Stimulated activated CD4-positive, alpha-beta T cell treated with anti-CD3 and anti-CD28 coated beads, Interleukin-2, amount 100 ng/mL, for 24 hours (primary cell): Measurements from ENCODE around the gene FTCD.

ENCODE experiments used
- DNase-seq, 2 donors: peaks; one replicate each; pipeline ENCODE4 v3.0.0-alpha.2; 2020

Gene FTCD

DNA sequence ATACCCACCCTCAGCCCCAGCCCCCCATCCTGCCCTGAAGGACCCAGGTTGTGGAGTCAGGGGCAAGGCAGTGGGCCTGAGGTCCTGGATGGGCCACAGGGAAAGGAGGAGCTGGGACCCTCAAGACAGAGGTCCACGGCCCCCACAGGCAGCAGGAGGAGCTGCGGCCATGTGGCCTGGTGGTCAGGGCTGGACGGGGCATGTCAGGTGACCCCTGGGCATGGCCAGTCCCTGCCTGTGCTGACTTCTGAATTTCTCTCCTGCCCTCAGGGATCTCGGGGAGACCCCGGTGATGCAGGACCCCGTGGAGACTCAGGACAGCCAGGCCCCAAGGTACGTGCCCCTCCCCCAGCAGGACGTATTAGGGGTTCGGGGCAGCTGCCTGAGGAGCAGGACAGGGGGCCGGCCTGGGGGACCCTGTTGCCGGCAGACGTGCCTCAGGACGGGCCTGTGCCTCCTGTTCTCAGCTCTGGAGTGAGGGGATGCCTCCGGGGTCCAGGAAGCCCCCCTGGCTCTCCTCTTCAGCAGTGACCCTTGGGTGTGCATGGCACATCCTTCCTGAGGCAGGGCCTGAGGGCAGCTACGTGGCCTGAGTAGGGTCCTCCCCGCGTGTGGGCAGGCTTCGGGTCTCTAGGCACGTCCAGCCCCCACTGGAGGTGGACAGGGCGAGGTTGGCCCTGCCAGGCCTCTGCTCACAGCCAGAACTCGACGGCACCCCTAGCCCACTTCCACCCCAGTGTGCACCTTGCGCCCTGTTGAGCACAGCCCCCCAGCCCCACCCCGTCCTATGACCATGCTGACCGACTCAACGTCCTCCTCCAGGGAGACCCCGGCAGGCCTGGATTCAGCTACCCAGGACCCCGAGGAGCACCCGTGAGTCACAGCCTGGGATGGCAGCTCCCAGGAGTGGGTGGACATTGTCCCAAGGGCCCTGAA lies 33.8 kb downstream of the FTCD start:
- DNase-seq, result no peak

DNA sequence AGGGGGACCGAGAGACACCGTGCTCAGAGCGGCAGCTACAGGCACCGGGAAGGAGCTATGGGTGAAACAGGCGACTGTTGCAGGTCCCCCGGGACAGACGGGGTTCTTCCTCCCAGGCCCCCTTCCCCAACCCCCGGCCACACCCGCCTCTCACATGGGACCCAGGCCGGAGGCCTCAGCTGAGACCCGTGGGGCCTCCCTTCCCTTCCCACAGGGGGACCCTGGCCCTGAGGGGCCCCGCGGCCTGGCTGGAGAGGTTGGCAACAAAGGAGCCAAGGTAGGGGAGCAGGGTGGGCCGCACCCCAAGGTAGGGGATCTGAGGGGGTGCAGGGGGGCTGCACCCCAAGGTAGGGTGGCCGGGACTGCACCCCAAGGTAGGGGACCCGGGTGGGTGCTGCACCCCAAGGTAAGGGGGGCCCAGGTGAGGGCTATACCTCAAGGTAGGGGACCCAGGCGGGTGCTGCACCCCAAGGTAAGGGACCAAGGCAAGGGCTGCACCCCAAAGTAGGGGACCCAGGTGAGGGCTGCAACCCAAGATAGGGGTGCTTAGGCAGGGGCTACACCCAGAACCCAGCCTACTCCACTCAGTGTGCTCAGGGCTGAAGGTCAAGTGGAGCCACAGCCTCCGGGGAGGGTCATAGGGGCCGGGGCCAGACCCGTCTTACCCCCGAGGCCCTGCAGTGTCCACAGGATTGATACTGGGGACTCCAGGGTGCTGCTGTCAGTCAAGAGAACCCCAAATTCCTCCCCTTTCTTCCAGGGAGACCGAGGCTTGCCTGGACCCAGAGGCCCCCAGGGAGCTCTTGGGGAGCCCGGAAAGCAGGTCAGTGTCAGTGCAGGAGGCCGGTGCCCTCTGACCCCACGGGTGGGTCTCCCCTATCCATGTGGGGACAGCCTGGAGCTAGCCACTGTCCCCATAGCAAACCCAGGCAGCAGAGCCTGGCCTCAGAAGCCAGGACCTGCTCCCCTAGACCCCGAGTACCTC lies 34.8 kb downstream of the FTCD start:
- no peak for DNase-seq

DNA sequence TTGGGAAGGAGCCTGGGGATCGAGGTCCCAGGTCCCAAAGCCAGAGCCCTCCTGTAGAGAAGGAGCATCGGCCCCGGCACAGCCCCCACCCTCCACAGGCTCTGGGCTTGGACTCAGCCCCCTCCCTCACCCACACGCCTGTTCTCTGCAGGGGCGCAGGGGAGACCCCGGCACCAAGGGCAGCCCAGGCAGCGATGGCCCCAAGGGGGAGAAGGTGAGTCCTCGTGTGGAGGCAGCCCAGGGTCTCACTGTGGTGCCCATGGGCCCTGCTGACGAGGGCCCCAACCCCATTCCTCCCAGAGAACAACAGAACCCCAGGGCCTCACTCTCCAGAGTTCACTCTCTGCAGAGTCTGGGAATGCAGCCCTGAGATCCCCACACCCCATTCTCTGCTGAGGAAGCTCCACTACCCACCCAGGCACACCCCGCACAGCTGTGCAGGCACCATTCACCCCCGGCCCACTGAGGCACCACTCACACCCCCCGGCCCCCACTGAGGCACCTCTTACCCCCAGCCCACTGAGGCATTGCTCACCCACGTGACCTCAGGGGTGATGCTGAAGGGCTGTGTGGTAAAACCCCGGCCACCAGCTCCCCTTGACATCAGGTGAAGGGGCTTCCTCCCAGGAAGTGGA lies 35.6 kb downstream of the FTCD start:
- DNase-seq, result no peak

DNA sequence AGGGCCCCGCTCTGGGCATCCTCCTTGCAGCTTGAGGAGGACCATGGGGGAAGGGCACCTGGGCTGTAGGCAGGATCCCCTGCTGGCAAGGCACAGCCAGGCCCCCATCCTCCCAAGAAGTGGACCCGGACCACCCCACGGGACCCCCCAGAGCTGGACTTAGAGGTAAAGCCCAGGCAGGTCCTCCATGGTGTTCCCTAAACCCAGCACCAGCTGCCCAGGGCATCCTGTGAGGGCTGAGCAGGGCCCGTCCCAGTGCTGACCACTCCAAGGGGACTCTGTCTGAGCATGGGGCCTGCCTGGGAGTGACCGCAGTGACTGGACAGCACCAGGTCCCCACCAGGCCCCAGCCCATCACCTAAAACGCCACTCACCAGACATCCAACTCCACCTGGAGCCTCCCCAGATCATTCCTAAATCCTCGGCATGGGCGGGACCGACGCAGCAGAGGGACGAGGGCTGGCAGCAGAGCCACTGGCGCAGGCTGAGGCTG lies 36.2 kb downstream of the FTCD start:
- no peak for DNase-seq

DNA sequence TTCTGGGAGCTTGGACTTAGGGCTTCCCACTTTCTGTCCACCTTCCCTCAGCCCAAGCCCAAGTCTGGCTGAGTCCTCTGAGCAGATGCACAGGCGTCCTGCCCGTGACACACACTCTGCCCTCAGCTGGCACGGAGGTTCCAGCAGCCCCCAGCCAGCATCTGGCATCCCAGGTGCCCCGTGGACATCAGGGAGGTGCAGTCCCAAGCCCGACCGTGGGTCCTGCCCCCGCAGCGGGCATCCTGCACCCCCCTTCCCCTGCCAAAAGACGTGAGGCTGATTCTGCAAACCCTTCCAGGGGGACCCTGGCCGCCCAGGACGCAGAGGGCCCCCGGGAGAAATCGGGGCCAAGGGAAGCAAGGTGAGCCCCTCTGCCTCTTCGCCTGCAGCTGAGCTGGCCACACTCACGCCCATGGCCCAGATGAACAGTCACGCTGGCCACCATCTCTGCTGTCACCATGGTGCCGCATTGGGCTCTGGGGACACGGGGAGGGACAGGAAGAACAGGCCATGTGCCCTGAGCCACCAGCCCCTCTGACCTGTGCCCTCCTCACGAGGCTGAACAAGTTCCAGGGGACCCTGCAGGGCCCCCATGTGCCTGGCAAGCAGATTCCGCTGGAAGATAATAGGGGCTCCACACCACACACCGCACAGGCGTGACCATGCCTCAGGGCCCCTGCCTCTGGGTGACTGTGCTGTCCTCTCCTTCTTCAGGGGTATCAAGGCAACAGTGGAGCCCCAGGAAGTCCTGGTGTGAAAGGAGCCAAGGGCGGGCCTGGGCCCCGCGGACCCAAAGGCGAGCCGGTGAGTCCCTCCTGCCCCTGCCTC lies 36.8 kb downstream of the FTCD start:
- DNase-seq, result no peak

DNA sequence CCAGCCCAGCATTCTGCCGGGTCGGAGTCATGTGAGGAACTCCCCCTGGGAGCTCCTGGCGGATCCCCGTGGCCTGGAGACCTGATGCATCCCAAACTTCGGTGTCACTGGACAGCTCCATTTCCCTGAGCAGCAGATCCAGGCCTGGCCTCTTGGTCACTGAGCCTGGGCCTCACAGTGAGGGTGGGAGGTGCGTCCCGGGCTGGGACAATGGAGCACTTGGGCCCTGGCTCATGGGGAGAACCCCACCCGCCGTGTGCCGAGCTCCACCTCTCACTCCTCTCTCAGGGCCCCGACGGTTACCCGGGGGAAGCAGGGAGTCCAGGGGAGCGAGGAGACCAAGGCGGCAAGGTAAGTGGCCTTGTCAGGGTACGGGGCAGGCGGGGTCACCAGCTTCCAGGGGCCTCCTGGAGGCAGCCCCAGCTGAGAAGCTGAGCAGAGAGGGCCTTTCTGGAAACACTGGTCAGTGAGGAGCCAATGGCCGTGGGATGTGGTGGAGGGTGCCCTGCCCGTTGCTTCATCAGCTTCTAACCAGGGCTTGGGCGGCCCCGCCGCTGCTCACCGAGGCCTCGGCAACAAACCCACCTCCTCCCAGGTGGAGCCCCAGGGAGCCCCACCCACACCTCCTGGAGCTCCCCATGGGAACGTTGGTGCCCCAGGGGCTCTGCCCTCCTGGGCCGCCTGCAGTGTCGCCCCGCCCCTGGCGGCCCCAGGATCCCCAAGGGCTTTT lies 37.6 kb downstream of the FTCD start:
- no peak for DNase-seq

DNA sequence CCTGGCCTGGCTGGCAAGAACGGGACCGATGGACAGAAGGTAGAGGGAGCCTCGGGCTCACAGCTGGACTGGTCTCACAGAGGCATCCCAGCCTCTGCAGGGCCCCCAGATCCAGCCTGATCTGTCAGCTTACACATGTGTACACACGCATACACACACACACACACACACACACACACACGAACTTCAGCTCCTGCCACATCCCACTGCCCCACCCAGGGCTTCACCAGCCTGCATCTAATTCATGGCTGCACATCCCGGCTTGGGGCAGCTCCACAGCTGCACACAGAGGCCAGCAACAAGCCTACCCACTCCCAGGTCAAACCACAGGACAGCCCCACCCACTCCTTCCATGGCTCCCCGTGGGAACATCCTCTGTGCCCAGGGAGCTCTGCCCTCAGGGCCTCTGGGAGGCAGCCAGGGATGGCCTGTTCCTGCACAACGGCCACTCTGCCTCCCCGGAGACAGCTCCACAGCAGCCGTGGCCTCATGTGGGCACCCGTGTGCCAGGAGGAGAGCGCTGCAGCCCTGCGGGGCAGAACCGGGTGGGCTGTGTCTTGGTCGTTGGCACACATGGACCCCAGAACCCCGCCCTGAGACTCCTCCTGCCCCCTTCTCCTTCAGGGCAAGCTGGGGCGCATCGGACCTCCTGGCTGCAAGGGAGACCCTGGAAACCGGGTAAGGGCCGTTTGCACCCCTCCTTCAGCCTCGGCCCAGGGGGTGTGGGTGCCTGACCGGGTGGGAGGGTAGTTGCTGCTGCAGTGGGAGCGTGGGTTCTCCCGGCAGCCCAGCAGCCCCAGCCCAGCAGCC lies 38.4 kb downstream of the FTCD start:
- no peak for DNase-seq

DNA sequence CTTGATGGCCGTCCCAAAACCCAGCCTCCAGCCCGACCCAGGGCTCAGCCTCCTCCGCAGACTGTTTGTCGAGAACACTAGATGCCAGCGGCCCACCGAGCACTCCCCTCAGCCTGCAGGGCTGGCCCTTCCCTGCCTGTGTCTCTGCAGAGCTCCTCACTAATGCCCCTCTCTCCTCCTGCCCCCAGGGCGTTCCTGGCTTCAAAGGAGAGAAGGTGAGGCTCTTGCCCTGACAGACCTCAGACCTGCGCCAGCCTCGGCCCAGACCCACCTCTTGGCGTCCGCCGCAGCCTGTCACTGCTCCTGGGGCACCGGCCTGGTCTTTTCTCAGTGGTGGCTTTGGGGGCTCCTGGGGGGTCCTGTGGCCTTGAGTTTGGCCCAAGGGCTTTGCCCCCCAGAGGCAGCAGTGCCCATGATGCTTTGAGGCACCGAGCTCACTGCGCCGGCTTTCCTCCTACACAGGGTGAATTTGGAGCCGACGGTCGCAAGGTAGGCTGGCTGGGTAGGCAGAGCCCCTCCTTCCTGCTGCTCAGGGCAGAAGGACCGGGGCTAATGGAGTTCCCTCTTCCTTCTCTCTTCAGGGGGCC lies 39.1 kb downstream of the FTCD start:
- no peak for DNase-seq

DNA sequence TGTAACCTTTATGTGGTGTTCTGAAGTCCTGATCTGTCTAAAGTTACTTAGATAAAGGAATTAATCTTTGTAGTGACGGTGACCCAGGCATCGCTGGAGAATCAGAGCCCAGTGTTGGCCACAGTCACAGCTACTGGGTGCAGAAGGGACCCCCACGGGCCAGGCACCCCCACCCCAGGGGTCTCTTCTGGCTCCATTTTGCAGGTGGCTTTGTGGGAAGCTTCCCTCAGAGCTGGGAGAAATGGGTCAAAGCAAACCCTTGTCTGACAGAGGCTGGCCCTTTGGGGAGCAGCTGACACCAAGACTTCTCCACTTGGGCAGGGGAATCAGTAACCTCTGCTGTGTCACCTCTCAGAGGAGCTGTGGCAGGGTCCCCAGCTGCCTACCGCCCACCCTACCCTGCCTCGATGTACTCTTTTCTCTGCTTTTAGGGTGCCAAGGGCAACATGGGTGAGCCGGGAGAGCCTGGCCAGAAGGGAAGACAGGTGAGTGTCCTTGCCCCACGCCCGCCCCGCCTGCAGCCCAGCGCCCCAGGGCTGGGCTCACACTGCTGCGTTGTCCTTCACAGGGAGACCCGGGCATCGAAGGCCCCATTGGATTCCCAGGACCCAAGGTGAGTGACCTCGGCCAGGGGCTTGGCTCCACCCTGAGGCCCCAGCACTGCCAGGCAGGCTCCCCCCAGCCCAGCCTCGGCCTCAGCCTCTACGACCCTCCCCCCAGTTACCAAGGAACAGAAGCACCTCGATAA lies 39.8 kb downstream of the FTCD start:
- DNase-seq, result no peak

DNA sequence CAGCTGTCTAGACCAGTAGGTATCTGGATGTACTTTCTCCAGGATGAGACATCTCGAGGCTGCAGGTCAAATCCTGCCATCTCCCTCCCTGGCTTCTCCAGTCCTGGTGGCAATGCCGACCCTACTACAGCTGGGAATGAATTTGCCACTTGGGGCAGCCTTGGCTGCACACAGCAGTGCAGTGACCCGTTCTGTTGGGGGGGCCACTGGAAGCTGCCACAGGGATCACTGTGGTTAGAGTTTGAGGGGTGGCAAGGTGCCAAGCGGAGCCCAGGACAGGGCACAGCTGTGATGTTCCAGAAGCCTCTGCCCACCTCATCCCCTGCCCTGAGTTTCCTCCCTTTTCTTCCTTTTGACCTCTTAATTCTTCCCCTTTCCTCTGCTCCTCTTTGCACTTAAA lies 40.4 kb downstream of the FTCD start:
- no peak for DNase-seq

DNA sequence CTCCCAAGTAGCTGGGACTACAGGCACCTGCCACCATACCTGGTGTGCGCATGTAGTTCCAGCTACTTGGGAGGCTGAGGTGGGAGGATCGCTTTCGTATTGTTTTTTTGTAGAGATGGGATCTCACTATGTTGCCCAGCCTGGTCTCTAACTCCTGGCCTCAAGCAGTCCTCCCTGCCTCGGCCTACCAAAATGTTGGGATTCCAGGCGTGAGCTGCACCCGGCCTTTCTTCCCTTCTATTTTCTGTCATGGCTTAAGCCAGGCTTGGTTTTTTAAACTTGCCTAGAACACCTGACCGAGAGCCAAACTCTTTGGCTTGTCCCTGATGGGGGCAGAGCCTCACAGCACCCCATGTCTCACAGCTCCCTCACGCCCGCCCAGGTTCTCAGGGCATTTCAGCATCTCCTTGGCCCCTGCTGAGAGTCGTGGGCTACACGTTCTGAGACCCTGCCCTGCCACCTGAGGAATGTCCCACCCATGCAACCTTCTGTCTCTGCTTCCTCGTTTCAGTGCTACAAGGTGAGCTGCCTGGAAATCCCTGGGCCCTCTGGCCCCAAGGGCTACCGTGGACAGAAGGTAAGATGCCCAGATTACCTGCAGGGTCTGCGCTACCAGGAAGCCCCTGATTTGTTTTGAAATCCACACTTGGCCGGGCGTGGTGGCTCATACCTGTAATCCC lies 41.7 kb downstream of the FTCD start:
- no peak for DNase-seq

DNA sequence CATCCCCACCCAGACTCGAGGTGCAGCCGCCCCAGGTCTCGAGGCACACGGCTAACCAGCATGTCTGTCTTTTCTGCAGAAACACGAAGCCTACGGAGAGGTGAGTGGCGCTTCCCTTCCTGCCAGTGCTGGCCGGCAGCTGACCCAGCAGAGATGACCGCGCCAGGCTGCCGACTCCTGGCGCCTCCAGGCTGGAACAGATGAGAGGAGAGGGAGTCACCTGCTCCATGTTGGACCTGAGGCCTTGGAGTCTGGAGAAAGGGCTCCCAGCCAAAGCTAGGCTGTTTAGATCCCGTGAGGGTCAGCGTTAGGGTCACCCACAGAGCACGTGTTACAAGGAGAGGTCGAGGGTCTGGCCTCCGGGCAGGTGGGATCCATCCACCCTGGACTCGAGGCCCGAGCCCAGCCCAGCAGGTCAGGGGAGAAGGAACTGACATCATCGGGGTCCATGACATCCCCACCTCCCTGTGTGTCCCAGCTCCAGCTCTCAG lies 42.6 kb downstream of the FTCD start:
- DNase-seq, result no peak

DNA sequence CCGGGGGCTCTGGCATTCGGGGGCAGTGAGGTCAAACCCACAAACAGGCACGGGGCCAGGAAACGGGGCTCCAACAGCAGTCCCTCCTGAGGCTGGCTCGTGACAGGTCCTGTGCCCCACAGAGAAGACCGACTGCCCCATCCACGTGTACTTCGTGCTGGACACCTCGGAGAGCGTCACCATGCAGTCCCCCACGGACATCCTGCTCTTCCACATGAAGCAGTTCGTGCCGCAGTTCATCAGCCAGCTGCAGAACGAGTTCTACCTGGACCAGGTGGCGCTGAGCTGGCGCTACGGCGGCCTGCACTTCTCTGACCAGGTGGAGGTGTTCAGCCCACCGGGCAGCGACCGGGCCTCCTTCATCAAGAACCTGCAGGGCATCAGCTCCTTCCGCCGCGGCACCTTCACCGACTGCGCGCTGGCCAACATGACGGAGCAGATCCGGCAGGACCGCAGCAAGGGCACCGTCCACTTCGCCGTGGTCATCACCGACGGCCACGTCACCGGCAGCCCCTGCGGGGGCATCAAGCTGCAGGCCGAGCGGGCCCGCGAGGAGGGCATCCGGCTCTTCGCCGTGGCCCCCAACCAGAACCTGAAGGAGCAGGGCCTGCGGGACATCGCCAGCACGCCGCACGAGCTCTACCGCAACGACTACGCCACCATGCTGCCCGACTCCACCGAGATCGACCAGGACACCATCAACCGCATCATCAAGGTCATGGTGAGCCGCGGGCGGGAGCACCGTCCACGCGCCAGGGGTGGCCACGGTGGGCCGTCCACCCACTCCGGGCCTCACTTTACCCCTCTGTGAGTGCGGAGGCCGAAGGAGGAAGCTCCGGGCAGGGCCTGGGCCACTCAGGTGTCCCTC lies 43.3 kb downstream of the FTCD start:
- DNase-seq, result peak in 1 of 2 donors; percentile 9

DNA sequence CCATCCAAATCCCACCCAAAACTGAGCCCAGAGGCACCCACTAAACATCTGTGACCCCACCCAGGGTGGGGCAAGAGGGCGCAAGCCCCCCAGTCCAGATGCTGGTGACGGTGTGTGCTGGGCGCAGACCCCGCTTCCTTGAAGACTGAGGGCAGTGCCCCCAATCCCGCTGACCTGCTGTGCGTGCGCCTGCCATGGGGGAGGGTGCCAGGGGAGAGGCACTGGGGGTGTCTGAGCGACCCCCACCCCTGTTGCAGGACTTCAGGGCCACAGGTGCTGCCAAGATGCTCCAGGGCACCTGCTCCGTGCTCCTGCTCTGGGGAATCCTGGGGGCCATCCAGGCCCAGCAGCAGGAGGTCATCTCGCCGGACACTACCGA lies 44.2 kb downstream of the FTCD start:
- no peak for DNase-seq

DNA sequence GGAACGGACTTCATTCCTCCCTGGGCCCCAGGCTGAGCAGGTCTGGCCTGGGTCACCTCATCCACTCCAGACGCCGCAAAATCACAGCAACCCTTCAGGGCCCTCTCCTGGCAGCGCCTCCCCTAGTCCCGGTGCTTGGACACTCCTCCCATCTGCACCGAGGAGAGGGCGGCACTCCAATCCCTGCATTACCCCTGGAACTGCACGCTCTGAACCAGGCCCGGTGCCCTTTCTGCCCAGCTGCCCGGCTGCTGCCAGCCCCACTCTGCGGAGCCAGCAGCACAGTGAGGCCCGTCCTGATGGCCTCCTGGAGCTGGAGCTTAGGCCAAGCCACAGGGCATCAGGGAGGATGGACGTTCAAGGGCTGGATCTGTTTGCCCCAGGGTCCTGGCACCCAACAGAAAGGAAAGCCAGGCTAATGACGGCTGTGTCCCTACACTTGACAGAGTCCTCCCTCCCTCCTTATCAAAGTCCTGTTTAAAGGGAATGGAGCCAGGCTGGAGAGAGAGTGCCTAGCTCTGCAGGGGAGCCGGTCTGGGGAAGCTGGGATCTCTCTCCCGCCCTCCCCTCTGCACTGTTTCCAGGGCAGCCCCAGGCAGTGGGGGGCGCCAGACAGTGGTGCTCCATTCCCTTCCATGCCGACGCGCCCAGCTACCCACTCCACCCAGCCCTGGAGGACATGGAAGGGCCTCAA lies 44.7 kb downstream of the FTCD start:
- peak in 1 of 2 donors; percentile 11 for DNase-seq

DNA sequence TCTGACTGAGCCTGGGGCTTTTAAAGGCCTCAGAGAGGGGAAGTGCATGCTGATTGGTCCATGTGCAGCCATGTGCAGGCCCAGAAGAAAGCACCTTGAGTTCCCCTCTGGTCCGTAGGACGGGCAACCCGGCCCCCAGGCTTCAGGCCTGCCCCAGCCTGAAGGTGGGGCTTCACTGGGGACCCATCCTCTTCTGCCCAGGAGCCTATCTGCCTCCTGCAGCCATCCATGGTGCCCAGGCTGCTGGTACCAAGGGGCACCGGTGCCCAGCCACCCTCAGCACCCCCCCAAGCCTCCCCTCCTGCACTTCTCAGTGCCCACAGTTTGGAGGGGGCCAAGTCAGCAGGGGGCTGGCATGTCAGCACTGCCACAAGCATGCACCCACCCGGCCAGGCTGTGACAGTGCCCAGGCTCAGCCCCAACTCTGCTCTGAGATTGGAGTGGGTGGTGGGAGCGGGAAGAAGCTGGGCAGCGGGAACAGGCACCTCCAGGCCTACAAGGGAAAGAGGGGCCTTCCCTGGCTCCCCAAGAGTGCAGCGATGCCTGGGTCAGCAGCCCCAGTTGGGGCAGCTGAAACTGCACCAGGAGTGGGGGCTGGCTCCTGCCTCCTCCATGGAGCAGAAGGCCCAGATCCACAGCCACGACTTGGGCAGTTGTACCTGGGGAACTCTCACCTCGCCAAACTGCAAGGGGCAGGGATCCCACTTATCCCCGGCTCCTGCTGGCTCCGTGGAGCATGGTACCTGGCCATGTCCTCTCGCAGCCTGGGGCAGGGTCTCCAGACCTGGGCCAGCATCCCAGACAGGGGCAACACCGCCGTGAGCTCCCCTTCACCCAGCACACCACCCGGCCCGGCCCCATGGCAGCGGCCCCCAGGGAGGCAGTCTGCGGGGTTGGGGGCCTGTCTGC lies 45.8 kb downstream of the FTCD start:
- peak in 1 of 2 donors; percentile 4 for DNase-seq
